Measurements from ENCODE around the gene SOWAHB.
"Not testable (repeated sequence)": the region's sequence is repeated elsewhere in the genome, so short reads cannot be mapped to it uniquely, and the experiment has no call there.

- not testable (repeated sequence) for TF ChIP-seq CTCF (IDR thresholded peaks at IDR 0.05; ENCODE audit: poor library complexity); EZH2 (IDR thresholded peaks at IDR 0.05; ENCODE audit: borderline replicate concordance)
These were observed 29.2 kb downstream of the SOWAHB start for GRCh38 chr4:76868780-76869179.
